ENCODE data around the gene TPCN1. TPM values are rescaled to one million over a fixed set of nuclear protein-coding genes. Genes with fewer than 3 reads are reported as not detected.

The TPCN1 gene
- total and polyA plus RNA-seq, 2 of the 13 experiments (the other 11 are each of a cell fraction or from before 2014, with no cell fraction given): 8.0 to 26.8 TPM

DNA sequence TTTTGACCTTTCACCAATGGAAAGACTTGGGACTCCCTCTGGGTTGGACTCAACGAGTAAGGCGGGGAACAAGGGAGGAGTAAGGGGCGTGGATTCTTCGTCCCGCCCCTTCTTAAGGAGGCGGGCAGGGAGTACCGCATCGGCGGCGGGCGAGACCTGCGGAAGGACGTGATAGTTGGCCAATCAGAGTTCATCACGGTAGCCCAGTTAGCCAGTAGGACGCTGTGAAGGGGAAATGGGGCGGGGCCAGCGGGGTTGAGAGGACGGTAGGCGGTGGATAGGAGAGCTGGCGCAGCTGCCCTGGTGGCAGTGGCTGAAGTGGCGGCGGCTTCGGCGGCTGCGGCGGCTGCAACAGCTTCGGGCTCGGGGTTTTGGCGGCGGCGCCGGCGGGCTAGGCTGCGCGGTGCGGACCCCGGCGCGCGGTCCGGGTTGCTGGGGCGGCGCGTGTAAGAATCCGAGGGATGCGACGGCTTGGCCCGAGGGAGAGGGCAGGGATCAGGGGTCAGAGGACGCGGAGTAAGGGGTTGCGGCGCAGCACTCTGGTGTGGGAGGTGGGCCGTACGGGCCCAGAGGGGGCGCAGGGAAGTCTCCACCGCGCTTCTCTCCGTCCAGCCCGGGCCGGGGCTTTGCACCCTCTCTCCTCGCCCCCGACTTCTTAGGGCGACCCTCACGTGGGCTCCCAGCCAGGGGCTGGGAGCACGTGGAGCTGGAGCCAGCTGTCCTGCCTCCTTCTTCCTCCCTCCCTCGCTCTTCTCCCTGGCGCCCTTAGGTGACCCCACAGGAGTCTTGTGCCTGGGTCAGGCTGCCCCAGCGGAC lies at the start of gene TPCN1 (continued):
- TF ChIP-seq ZNF556 (CRISPR knock-in tag; IDR thresholded peaks at IDR 0.05; ENCODE audit: borderline replicate concordance) (no peak), ZBTB7B (CRISPR knock-in tag; IDR thresholded peaks at IDR 0.05) (no peak; the same call in none of the 2 replicates), HNF1B (CRISPR knock-in tag; IDR thresholded peaks at IDR 0.05) (no peak), TERF1 (CRISPR knock-in tag; IDR thresholded peaks at IDR 0.05) (0 out of 2 replicates have a peak, but pooled peaks have one; percentile 32), CENPT (CRISPR knock-in tag; IDR thresholded peaks at IDR 0.05; ENCODE audit: low read depth) (0 out of 2 replicates have a peak, but pooled peaks have one; percentile 73), HNRNPL (IDR thresholded peaks at IDR 0.05; ENCODE audit: low read depth, low read length) (no peak), MYPOP (CRISPR knock-in tag; IDR thresholded peaks at IDR 0.05) (no peak), ZNF766 (CRISPR knock-in tag; IDR thresholded peaks at IDR 0.05; ENCODE audit: borderline replicate concordance) (no peak), EEA1 (CRISPR knock-in tag; IDR thresholded peaks at IDR 0.05; ENCODE audit: borderline replicate concordance) (no peak), PAWR (CRISPR knock-in tag; IDR thresholded peaks at IDR 0.05; ENCODE audit: borderline replicate concordance) (no peak), SKI (IDR thresholded peaks at IDR 0.05; ENCODE audit: partially characterized antibody) (peak; percentile 17), CBX5 (CRISPR knock-in tag; IDR thresholded peaks at IDR 0.05; ENCODE audit: borderline replicate concordance) (no peak), ZNF619 (CRISPR knock-in tag; IDR thresholded peaks at IDR 0.05) (peak; percentile 45; the same call in 1 of the 2 replicates), GLI4 (CRISPR knock-in tag; IDR thresholded peaks at IDR 0.05; ENCODE audit: borderline replicate concordance) (peak; percentile 55; the same call in 1 of the 2 replicates), POGK (CRISPR knock-in tag; conservative IDR thresholded peaks at IDR 0.05) (peak; percentile 67), PHF20 (CRISPR knock-in tag; IDR thresholded peaks at IDR 0.05) (peak; percentile 61), SOX13 (IDR thresholded peaks at IDR 0.05) (no peak; the same call in 1 of the 2 replicates), SOX13 (CRISPR knock-in tag; conservative IDR thresholded peaks at IDR 0.05 in 1 of 2, IDR thresholded peaks at IDR 0.05 in 1 of 2) (no peak), FOXP1 (IDR thresholded peaks at IDR 0.05) (no peak), FOXP1 (CRISPR knock-in tag; IDR thresholded peaks at IDR 0.05) (no peak), KDM3A (CRISPR knock-in tag; IDR thresholded peaks at IDR 0.05; ENCODE audit: low read depth) (no peak), YEATS2 (CRISPR knock-in tag; IDR thresholded peaks at IDR 0.05; ENCODE audit: borderline replicate concordance) (no peak; the same call in 1 of the 2 replicates), MED8 (CRISPR knock-in tag; IDR thresholded peaks at IDR 0.05; ENCODE audit: insufficient replicate concordance) (no peak), RARA (CRISPR knock-in tag; IDR thresholded peaks at IDR 0.05) (no peak; the same call in 1 of the 2 replicates), ZNF790 (CRISPR knock-in tag; IDR thresholded peaks at IDR 0.05; ENCODE audit: borderline replicate concordance) (0 out of 2 replicates have a peak, but pooled peaks have one; percentile 53)
